Sciatic nerve (tissue), 2 donors: ENCODE measurements around the gene COL25A1. TPM values are rescaled to one million over a fixed set of nuclear protein-coding genes. Genes with fewer than 3 reads are reported as not detected.

ENCODE experiments used
- ATAC-seq: fragments of 200-7000 bp; cut with Tn5 transposase; one replicate; pipeline ENCODE4 v1.9.1; 2020; ENCODE audit warnings: mild to moderate bottlenecking, moderate library complexity
- DNase-seq: peaks from one replicate; pipeline ENCODE4 v3.0.0-alpha.2; 2020; ENCODE audit warnings: low spot score
- intact Hi-C: fragments of 100-400 bp; cut with DNase I; formaldehyde crosslinking; loops from one replicate; pipeline ENCODE4 v1.14.2; 2022
- total RNA-seq: library from RNA; stranded (reverse); fragmentation: NEBNext Ultra II Directional; extraction: Animal tissue kit (Norgen Biotek cat#: 25700); gene quantifications from one replicate; pipeline ENCODE4 v1.2.1, GENCODE V29; 2021
- donor health status: DM: no; HTN: no; CAD: no.
- donor health status: DM: no; HTN: no; CAD: no.

The COL25A1 gene
- total RNA-seq, 1 donor from 2014 or later: 6.2 TPM

DNA sequence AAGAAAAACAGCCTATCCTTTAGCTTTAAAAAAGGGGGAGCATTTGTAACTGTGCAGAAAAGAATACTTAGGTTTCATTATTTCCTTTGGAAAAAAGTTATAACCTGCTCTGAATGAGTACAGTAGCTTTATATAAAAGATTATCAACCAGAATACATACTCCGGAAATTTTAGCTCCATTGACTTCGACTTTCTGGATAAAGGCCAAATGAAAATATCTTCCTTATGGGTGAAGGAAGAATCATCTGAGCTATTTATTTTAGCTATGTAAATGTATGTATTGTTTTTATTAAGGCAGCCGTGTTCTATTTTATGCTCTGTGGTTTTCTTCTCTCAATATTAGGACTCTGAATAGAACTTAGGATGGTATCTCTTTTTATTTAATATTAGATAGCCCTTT is 470.6 kb downstream of the COL25A1 start:
- no peak for DNase-seq
- intact Hi-C loops: loop anchor here (10.0 kb wide), 1 partner anchor 573 kb away; no protein-coding TSS in a partner anchor
- no peak for ATAC-seq

DNA sequence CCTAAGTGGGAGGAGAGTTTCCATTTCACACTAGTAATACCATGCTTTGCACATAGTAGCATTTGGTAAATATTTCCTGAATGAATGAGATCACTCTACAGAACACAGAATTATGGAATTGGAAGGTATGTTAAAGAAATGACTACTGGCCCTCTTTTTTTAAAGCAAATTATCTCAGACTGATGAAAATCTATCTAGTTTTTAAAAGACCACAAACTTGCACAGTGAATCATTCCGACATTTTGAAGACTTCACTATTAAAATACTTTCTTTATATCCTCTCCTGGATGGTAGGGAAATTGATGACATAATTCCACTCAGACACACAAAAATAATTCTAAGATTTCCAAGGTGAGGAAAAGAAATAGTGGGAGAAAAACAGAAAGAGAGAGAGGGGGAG is 471.2 kb downstream of the COL25A1 start:
- no peak for DNase-seq
- intact Hi-C loops: loop anchor here (10.0 kb wide), 1 partner anchor 574 kb away; no protein-coding TSS in a partner anchor
- ATAC-seq: no peak

DNA sequence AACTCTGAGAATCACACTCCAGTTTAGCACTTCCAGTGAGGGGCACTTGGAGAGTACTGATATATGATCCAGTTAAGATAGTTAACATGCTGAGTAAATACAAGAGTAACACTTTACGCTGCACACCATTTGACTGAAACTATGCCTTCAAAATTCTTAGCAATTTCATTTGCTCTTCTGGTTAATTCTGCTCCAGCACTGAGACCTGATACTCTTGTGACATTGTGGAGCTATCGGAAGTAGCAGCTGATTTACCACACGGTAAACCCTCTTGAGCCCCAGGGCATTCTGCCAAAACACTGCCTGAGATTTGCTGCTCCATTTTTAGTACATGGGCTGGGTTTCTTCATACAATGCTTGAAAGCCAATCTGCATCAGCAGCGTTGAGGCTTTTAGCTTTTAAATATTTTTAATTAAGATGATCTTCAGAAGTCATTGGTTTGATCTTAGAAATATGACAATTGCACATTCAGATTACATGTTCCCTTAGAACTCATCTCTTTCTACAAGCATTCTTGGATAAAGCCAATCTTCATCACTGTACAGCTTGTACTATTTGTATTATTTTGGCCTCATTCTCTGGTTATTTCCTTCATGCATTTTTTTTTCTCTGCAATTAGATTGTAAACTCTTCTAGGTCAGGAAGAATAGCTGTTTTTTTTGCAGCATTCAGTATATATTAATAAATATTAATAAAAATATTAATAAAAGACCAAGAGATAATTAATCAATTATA is 471.8 kb downstream of the COL25A1 start:
- intact Hi-C loops: loop anchor here (10.0 kb wide), 1 partner anchor 574 kb away; no protein-coding TSS in a partner anchor
- DNase-seq (no peak), ATAC-seq (no peak)

DNA sequence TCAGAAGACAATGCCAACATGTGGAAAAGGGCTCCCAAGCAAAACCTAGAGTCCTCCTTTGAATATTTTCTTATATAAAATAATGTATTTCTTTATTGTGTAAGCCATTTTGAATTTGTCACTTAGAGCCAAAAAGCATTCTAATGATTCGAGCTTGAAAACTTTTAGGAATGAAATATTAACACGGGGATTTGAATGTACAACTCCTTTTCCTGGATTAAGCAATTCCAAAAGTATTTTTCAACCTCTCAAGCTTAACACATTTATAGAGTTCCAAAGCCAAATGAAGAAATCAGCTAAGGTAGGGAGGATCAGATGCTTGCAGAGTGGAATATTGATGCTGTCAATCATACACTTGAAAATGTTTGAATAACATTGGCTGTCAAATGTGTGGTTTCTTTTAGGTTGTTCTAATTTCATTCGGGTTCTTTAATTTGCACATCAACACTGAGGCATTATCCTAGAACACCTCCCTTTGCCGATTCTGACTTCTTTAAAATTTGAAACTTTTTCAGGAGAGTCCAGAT is 472.4 kb downstream of the COL25A1 start:
- intact Hi-C loops: loop anchor here (10.0 kb wide), 1 partner anchor 575 kb away; no protein-coding TSS in a partner anchor
- ATAC-seq (no peak), DNase-seq (no peak)

DNA sequence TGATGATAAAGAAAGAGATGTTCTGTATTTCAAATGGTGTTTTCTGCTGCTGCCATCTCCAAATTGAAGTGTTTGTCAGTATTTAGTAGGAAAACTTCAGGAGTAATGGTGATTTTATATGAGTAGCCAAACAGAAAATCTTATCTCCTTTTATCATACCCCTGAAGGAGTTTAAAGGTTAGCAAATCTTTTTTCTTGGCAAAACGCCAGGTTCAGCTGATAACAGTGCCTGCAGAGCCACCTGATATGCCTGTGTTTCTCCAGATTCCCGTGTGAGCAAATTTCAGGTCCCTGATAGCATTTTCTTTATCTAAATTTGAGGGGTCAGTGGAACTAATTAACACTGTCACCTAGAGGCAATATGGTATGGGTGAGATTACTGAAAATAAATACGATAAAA is 473.8 kb downstream of the COL25A1 start:
- DNase-seq (no peak), ATAC-seq (no peak)
- intact Hi-C loops: no loop called here

DNA sequence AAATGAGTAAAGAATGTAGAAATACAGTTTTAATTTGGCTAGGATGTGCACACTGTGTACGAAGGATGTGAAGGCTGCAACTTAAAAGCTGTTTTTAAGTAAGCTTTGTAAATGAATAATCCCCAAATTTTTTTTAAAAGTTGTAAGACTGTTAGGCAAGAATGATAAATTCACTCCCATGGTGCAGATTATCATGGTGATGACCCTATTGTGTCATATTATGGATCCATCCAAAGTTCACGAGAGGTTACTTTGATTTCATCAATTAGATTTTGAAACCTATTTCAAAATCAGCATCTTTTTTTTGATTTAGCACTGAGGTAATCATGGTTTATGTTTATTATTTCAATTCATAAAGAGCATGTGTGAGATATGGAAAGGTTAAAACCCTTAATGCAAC is 476.7 kb downstream of the COL25A1 start:
- peak; percentile 32 for ATAC-seq
- no peak for DNase-seq
- intact Hi-C loops: no loop called here

DNA sequence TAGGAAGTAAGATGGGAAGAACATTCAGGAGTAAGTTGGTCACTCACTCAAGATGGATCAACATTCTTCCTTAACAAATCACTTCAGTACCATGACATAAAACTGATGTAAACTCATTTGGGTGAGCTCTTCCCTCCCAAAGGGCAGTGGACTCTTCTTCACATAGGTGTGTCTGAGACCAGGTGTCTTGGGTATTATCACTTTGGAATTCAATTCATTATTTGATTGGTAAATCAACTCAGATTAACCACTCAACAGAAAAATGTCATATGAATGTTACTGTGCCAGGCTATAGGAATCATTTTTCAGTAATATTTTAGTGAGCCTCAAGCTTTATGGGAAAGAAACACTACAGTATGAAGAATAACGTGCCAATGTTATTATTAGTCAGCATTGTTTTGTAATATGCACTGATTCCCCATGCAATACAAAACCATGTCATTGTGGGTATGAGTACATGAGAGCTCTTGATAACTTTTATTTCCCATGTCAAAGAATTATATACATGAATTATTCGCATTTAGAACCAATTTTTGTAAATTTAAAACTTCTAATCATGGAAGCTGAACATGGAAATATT is 481.0 kb downstream of the COL25A1 start:
- no peak for DNase-seq
- no peak for ATAC-seq
- intact Hi-C loops: no loop called here

DNA sequence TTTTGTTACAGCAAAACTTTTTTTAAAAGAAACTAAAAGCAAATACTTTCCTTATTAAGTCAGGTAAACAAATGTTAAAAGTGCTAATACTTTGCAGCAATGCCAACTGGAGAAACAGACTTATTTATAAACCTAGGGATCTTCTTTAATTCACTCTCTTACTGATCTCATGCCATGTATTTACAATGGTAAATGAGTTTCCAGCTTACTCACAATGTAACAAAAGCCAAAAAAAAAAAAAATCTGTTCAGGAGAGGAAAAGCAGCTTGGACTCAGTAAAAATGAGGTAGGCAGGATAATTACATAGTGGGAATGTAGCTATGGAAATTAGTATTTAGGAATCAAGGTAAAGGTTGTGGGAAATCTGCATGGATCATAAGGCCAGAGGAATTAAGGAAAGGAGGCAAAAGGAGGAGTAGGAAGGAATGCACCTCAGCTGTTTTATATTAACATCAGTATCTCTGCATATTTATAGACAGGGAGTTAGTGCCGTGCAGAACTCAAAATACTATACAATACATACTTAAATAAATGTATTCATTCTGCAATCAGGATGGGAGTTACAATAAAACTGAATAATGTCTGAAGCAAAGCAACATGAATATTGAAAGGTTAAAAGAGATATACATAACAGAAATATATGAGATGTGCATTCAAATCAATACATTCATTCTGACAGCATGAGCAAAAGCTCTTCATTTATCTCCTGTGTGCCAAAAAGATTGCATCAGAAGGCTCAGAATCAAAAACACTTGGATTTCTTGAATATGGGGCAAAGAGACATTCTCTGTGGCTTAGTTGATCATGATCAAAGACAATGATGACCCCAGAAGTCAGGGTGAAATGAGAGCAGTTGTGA is 481.7 kb downstream of the COL25A1 start:
- no peak for ATAC-seq
- intact Hi-C loops: no loop called here
- DNase-seq: no peak

DNA sequence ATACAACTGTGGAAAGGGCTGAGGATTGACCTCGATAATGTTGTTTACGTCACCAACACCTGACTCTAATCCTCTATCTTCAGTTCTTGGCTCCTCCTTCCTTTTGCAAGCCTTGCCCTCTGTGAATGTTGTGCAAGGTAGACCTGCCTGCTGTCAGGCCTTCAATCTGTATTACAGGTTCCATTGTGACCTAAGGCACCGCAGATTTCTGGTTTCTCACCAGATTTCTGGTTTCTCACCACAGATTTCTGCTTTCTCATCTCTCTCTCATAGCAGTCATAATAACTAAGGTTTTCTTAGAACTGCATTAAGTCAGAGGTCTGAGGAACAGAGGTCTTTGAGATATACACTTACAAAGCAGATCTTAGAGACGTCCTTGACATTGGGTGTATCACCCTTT is 488.1 kb downstream of the COL25A1 start:
- intact Hi-C loops: no loop called here
- ATAC-seq (no peak), DNase-seq (no peak)

DNA sequence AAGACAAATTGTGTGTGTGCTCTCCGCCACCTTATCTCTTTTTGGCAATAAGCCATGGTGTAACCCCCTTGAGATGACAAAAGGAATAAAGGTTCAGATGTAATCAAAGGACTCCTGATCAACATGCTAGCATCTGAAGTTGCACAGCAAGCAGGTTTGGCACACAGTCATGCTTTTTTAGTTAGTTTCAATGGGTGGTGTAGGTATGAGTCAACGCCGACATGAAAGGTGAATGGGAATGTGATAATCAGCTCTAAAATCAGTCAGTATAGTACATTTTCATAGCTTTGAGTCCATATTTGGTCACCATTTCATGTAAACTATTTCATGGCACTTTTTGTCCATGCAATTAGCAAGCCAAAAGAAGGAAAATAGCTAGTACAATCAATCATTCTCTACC is 489.2 kb downstream of the COL25A1 start:
- intact Hi-C loops: no loop called here

DNA sequence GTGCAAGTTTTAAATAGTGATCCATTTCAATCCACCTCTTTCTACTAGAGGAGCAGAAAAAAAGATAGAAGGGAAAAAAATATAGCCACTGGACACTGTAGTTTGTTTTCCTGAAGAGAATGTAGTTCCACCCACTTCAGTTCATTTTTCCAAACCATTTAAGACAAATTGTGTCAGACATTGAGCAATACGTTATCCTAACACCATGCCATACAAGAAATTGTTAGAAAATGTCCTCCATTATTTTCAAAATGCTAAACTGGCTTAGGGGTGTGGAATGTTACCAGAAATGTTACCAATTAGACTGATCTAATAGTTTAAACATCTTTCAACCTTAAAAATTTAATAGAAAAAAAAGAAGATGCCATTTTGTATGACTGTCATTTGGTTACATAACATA is 491.0 kb downstream of the COL25A1 start:
- intact Hi-C loops: no loop called here
- DNase-seq (no peak), ATAC-seq (no peak)

More for the DNA sequence above, 489.2 kb downstream of the COL25A1 start:
- DNase-seq (no peak), ATAC-seq (no peak)

DNA sequence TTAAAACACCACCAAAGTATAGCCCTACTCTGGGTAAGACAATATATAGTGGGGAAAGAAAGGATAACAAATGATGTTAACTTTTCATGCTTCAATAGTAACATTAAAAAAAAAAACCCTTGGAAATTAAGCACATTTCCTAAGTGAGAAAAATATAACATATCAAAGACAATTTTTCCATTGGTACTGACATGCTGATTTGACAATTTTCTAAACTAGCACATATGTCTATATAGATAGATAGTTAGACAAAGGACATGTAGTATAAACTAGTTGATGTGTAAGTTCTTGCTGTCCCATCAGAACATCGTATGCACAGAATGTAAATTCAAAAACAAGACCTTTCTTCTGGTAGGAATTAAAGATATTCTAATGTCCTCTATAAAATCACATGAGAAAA is 492.4 kb downstream of the COL25A1 start:
- intact Hi-C loops: no loop called here
- no peak for DNase-seq
- ATAC-seq: no peak

DNA sequence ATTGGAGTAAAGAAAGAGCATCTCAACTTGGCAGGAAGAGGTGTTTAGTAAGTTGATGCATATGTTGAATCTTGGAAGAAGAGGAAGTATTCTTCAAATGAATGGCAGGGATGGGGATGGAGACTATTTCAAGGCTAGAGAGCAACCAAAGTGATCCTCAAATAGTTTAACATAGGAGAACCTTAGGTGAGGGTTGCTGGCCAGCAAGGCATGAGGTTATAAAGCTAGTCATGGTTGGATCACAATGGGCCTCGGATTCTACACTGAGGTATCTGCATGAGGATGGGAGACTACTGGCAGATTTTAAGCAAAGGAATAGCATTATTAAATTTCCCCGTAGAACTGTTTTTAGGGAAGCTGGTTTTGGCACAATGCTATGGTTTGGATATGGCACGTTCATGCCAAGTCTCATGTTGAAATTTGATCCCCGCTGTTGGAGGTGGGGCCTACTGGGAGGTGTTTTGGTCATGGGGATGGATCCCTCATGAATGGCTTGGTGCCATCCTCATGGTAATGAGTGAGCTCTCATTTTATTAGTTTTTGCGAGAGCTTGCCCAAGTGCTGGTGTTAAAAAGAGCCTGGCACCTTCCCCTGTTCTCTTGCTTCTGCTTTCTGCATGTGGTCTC is 497.7 kb downstream of the COL25A1 start:
- intact Hi-C loops: no loop called here
- ATAC-seq (no peak), DNase-seq (no peak)

DNA sequence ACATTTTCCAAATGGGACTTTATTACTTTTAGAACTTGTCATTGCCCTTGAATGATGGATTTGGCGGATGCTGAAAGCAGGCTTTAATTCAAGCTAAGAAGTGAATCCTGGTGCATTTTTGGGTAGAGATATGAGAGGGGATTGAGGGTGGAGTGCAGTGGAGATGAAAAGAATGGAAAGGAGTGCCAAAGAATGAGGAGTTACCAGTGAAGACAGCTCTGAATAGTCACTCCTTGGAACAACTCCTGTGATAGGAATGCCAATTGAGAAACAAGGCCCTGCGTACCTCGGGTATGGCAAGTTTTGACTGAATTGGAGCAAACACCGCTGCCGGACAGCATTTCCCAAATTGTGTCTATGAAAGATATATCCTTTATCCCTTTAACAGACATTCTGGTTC is 503.2 kb downstream of the COL25A1 start:
- intact Hi-C loops: no loop called here
- no peak for ATAC-seq
- DNase-seq: no peak

DNA sequence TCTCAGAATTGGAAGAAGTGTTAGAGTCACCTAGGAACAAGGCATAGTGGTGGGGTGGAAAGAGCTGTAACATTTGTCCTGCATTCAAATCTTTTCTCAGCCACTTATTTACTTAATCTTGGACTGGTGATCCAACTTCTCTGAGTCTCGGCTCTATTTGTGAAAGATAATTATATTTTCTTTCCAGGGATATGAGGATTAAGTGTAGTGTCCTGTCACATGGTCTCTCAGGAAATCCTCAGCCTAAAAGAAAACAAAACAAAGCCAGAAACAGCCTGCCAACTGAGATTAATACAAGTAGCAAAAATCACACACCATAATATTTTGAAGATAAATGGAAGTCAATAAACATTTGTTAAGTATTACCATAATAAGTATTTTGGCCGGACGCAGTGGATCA is 506.3 kb downstream of the COL25A1 start:
- ATAC-seq (peak; percentile 33), DNase-seq (no peak)
- intact Hi-C loops: no loop called here

DNA sequence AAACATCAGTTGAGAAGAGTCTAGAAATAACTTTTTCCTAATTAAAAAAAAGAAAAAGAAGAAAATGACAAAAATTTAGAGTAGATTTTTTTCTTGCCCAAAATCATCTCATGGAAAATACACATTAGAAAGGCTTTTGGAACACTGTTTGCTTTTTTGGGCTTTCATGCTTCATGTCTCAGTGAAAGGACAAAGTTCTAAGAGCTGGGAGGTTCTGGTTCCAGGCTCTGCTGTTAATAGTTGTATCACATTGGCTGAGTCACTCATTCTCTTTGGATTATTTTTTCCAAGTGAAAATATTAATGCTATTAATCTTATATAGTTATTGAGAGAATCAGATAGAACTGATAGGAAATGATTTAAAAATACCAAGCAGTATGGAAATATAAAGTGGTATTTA is 506.7 kb downstream of the COL25A1 start:
- DNase-seq (no peak), ATAC-seq (peak; percentile 73)
- intact Hi-C loops: no loop called here

DNA sequence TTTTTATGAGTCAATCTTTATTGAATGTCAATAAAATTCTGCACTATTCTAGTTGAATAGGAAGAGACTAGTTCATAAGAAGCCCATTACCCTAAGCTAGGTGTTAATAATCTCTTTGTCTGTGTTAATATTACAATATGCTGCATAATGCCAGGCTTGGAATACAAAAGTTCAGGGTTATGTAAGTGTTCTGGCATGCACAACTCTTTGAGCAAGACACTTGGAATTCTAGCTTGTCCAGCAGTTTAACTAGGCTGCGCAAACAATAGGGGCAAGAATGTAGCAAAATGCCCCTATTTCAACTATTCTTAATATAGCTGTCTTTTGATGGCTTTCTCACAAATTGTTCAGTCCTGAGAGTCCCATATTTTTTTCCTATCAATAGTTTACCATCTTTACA is 508.3 kb downstream of the COL25A1 start:
- DNase-seq (no peak), ATAC-seq (peak; percentile 59)
- intact Hi-C loops: no loop called here

DNA sequence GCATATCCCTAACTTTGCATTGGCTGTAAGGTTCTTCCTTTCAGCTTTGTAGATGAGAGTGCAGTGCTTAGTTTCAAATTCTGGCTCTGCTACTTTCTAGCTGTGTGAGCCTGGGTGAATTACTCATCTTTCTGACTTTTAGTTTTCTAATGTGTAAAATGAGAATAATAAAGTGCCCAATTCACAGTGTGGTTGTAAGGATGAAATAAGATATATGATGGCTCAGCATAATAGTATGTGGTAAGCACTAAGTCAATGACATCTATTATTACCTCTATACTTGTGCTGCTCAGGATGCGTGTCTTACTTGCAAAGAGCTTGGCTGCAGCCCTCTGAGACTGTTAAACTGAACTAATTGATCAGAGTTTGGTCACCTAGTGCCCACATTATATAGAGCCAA is 509.0 kb downstream of the COL25A1 start:
- intact Hi-C loops: no loop called here
- ATAC-seq: no peak
- DNase-seq: no peak

DNA sequence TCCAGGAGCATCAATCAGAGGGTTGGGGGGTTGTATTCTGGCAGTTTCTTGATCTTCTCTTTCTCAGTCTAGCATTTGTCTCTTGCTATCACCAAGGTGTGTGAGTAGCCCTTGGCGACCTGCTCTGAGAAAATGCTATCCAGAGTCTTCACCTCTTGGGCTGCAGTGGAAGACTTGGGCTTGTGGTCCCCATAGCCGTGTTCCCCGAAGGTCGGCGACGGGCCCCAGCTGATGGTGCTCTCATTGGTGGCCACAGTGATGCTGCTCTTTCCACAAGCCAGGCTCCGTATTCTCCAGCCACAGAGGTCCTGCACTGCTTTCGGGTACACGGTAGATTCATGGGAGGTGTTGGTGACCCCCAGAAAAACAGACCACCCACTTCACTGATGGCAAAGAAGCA is 513.7 kb downstream of the COL25A1 start:
- no peak for ATAC-seq
- DNase-seq: no peak
- intact Hi-C loops: no loop called here
